Measurements from ENCODE around the gene FAM174C. TPM values are rescaled to one million over a fixed set of nuclear protein-coding genes. Genes with fewer than 3 reads are reported as not detected.

FAM174C gene
- total and polyA plus RNA-seq, 4 donors, result 21.9 to 68.8 (median 33.5) TPM

GRCh38 chr19:1274081-1274851 lies 1.1 kb upstream of the FAM174C start:
- H3K4me1 ChIP-seq (ENCODE audit: control insufficient read depth in 1 of 2, insufficient read depth in 2 of 2, low read length in 2 of 2), result no peaks in the 10 kb centered on the region
- DNase-seq (peak in 1 of 2 donors; percentile 69), ATAC-seq (ENCODE audit: low FRiP score) (no peak)
- no peak overlapping the region for H3K27ac ChIP-seq (ENCODE audit: low read depth in 1 of 2, low read length in 2 of 2)
- no peaks in the 10 kb centered on the region for H3K27me3 ChIP-seq (ENCODE audit: control insufficient read depth in 1 of 2, insufficient read depth in 2 of 2, low read length in 1 of 2)
- 79 to 80% methylated on average over 46 of the region's 46 CpGs for WGBS, 2 donors
- H3K9me3 ChIP-seq (ENCODE audit: control insufficient read depth, low read length), result no peaks in the 10 kb centered on the region
- H3K4me3 ChIP-seq (ENCODE audit: low read length in 2 of 2), result no peak overlapping the region
- peaks cover 0 to 7% of the 10 kb centered on the region in 2 donors for H3K36me3 ChIP-seq (ENCODE audit: control insufficient read depth in 1 of 2, insufficient read depth in 2 of 2, low read length in 1 of 2)
- intact Hi-C loops (cut with DNase I), result loop anchor here in 1 of 2 donors (10.0 kb wide), 1 partner anchor 231 kb away; no protein-coding TSS in a partner anchor

DNA sequence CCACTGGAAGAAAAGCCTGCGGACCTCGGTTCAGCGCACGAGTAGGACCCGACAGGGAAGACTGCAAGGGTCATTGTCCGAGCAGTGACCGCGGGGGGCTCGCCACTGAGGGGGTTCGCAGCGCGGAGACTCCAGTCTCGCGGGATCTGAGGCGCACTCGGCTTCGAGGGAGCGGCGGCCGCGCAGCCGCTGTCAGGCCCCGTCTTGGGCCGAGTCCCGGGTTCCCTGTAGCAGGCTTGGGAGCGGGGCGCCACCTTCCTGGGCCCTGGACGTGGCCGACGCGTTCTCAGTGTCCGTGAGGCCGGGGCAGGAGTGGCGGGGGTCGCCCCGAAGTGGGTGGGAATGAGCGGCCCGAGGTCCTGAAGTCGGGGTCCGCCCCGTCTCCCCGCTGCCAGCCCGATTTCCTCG lies 474 bp upstream of the FAM174C start:
- no peaks in the 10 kb centered on the region for H3K9me3 ChIP-seq (ENCODE audit: control insufficient read depth, low read length)
- peaks cover 0 to 7% of the 10 kb centered on the region in 2 donors for H3K36me3 ChIP-seq (ENCODE audit: control insufficient read depth in 1 of 2, insufficient read depth in 2 of 2, low read length in 1 of 2)
- H3K27me3 ChIP-seq (ENCODE audit: control insufficient read depth in 1 of 2, insufficient read depth in 2 of 2, low read length in 1 of 2), result no peaks in the 10 kb centered on the region
- peak in 1 of 2 donors; percentile 62 for DNase-seq
- H3K4me1 ChIP-seq (ENCODE audit: control insufficient read depth in 1 of 2, insufficient read depth in 2 of 2, low read length in 2 of 2), result no peaks in the 10 kb centered on the region
- 22 to 24% methylated on average over 44 of the region's 44 CpGs for WGBS, 2 donors
- peak; percentile 0 for ATAC-seq (ENCODE audit: low FRiP score)
- H3K27ac ChIP-seq (ENCODE audit: low read depth in 1 of 2, low read length in 2 of 2), result peak overlapping the region in 1 of 2 donors; percentile 10
- intact Hi-C loops (cut with DNase I), result loop anchor here in 1 of 2 donors (5.0 to 10.0 kb wide), 2 partner anchors 82 to 230 kb away; no protein-coding TSS in a partner anchor
- no peak overlapping the region for H3K4me3 ChIP-seq (ENCODE audit: low read length in 2 of 2)

DNA sequence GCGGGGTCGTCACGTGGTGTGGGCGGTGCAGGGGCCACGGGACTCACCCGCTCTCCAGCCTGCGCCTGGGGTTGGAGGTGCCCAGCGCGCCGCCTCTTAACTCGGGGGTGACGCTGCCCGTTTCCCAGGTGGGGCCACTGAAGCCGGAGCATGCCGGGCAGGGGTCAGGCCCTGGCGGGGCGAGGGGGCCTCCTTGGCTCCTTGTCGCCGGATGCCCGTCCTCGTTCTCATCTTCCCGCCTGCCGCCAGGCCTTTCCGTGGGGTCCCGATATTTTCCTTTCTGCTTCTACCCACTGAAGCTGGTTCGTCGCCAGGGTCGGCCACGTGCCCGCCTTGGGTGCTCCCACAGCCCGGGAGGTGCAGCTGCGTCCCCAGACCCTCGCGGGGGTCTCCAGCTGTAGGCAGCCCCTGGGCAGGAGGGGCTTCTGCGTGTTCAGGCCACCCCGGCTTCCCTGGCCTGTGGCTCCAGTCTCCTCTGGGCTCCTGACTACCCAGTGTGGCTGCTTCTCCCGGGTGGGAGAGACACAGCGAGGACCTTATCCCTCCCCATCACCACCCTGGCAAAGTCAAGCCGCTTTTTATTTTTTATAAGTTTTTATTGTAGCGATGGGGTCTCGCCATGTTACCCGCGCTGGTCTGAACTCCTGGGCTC lies 772 bp downstream of the FAM174C start:
- ATAC-seq (ENCODE audit: low FRiP score), result no peak
- Histone ChIP-seq H3K4me3 (ENCODE audit: low read length in 2 of 2) (peak overlapping the region; percentile 11 to 18), H3K27me3 (ENCODE audit: control insufficient read depth in 1 of 2, insufficient read depth in 2 of 2, low read length in 1 of 2) (no peaks in the 10 kb centered on the region), H3K4me1 (ENCODE audit: control insufficient read depth in 1 of 2, insufficient read depth in 2 of 2, low read length in 2 of 2) (no peaks in the 10 kb centered on the region), H3K27ac (ENCODE audit: low read depth in 1 of 2, low read length in 2 of 2) (peak overlapping the region in 1 of 2 donors; percentile 29), H3K36me3 (ENCODE audit: control insufficient read depth in 1 of 2, insufficient read depth in 2 of 2, low read length in 1 of 2) (peaks cover 0 to 7% of the 10 kb centered on the region in 2 donors), H3K9me3 (ENCODE audit: control insufficient read depth, low read length) (no peaks in the 10 kb centered on the region)
- no peak for DNase-seq
- 11 to 12% methylated on average over 40 to 43 of the region's 43 CpGs for WGBS, 2 donors
- intact Hi-C loops (cut with DNase I), result loop anchor here in 1 of 2 donors (2.0 to 10.0 kb wide), 3 partner anchors 81 to 229 kb away; partner anchors contain the start of gene NDUFS7

GRCh38 chr19:1276628-1277022 lies 1.3 kb downstream of the FAM174C start:
- Histone ChIP-seq H3K9me3 (ENCODE audit: control insufficient read depth, low read length) (no peaks in the 10 kb centered on the region), H3K36me3 (ENCODE audit: control insufficient read depth in 1 of 2, insufficient read depth in 2 of 2, low read length in 1 of 2) (peaks cover 0 to 7% of the 10 kb centered on the region in 2 donors), H3K27me3 (ENCODE audit: control insufficient read depth in 1 of 2, insufficient read depth in 2 of 2, low read length in 1 of 2) (no peaks in the 10 kb centered on the region), H3K27ac (ENCODE audit: low read depth in 1 of 2, low read length in 2 of 2) (no peak overlapping the region), H3K4me1 (ENCODE audit: control insufficient read depth in 1 of 2, insufficient read depth in 2 of 2, low read length in 2 of 2) (no peaks in the 10 kb centered on the region), H3K4me3 (ENCODE audit: low read length in 2 of 2) (no peak overlapping the region)
- no peak for DNase-seq
- ATAC-seq (ENCODE audit: low FRiP score), result no peak
- WGBS, 2 donors, result 82 to 86% methylated on average over 10 of the region's 10 CpGs
- intact Hi-C loops (cut with DNase I), result loop anchor here in 1 of 2 donors (2.0 to 10.0 kb wide), 3 partner anchors 81 to 228 kb away; partner anchors contain the start of gene NDUFS7

- H3K36me3 ChIP-seq (ENCODE audit: control insufficient read depth in 1 of 2, insufficient read depth in 2 of 2, low read length in 1 of 2), result peaks cover 0 to 7% of the 10 kb centered on the region in 2 donors
- H3K27ac ChIP-seq (ENCODE audit: low read depth in 1 of 2, low read length in 2 of 2), result no peak overlapping the region
- intact Hi-C loops (cut with DNase I), result loop anchor here in 1 of 2 donors (2.0 to 10.0 kb wide), 3 partner anchors 80 to 228 kb away; partner anchors contain the start of gene NDUFS7
- ATAC-seq (ENCODE audit: low FRiP score) (no peak), DNase-seq (no peak)
- no peaks in the 10 kb centered on the region for H3K9me3 ChIP-seq (ENCODE audit: control insufficient read depth, low read length)
- 88 to 92% methylated on average over 14 to 15 of the region's 15 CpGs for WGBS, 2 donors
- H3K27me3 ChIP-seq (ENCODE audit: control insufficient read depth in 1 of 2, insufficient read depth in 2 of 2, low read length in 1 of 2), result no peaks in the 10 kb centered on the region
- H3K4me1 ChIP-seq (ENCODE audit: control insufficient read depth in 1 of 2, insufficient read depth in 2 of 2, low read length in 2 of 2), result no peaks in the 10 kb centered on the region
- H3K4me3 ChIP-seq (ENCODE audit: low read length in 2 of 2), result no peak overlapping the region
These were observed 1.7 kb downstream of the FAM174C start for GRCh38 chr19:1277061-1277460.

DNA sequence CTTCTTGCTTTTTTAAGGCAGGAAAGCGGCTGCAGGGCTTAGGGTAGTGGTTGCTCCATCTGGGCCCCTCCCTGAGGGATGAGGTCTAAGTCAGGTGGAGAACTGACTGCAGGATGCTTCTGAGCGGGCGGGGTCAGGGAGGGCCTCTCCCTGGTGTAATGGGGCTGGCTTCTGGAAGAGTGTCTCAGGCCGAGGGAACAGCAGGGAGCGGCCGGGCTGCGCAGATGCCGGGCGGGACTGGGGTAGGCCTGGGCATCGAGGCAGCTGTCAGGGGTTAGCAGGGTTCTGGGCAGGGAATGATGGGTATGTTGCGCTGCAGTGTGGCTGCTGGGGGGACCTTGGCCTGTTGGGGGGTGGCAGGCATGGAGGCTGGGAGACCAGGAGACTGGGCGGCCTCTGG lies 2.7 kb downstream of the FAM174C start:
- intact Hi-C loops (cut with DNase I), result loop anchor here in 1 of 2 donors (5.0 to 10.0 kb wide), 2 partner anchors 79 to 227 kb away; no protein-coding TSS in a partner anchor
- 82 to 89% methylated on average over 11 to 12 of the region's 12 CpGs for WGBS, 2 donors

GRCh38 chr19:1278713-1279660 lies 3.7 kb downstream of the FAM174C start:
- Histone ChIP-seq H3K27me3 (ENCODE audit: control insufficient read depth in 1 of 2, insufficient read depth in 2 of 2, low read length in 1 of 2) (no peaks in the 10 kb centered on the region), H3K36me3 (ENCODE audit: control insufficient read depth in 1 of 2, insufficient read depth in 2 of 2, low read length in 1 of 2) (peaks cover 0 to 4% of the 10 kb centered on the region in 2 donors), H3K27ac (ENCODE audit: low read depth in 1 of 2, low read length in 2 of 2) (no peak overlapping the region), H3K4me1 (ENCODE audit: control insufficient read depth in 1 of 2, insufficient read depth in 2 of 2, low read length in 2 of 2) (no peaks in the 10 kb centered on the region), H3K4me3 (ENCODE audit: low read length in 2 of 2) (no peak overlapping the region), H3K9me3 (ENCODE audit: control insufficient read depth, low read length) (no peaks in the 10 kb centered on the region)
- no peak for DNase-seq
- intact Hi-C loops (cut with DNase I), result loop anchor here in 1 of 2 donors (5.0 to 10.0 kb wide), 2 partner anchors 78 to 226 kb away; no protein-coding TSS in a partner anchor
- no peak for ATAC-seq (ENCODE audit: low FRiP score)
- 83 to 85% methylated on average over 25 of the region's 25 CpGs for WGBS, 2 donors

More for the DNA sequence above, 2.7 kb downstream of the FAM174C start:
- Histone ChIP-seq H3K9me3 (ENCODE audit: control insufficient read depth, low read length) (no peaks in the 10 kb centered on the region), H3K27me3 (ENCODE audit: control insufficient read depth in 1 of 2, insufficient read depth in 2 of 2, low read length in 1 of 2) (no peaks in the 10 kb centered on the region), H3K36me3 (ENCODE audit: control insufficient read depth in 1 of 2, insufficient read depth in 2 of 2, low read length in 1 of 2) (peaks cover 0 to 7% of the 10 kb centered on the region in 2 donors), H3K27ac (ENCODE audit: low read depth in 1 of 2, low read length in 2 of 2) (no peak overlapping the region), H3K4me3 (ENCODE audit: low read length in 2 of 2) (no peak overlapping the region), H3K4me1 (ENCODE audit: control insufficient read depth in 1 of 2, insufficient read depth in 2 of 2, low read length in 2 of 2) (no peaks in the 10 kb centered on the region)
- DNase-seq (no peak), ATAC-seq (ENCODE audit: low FRiP score) (no peak)
